Occipital lobe (tissue), 3 donors: Measurements from ENCODE around the gene MUSK. TPM values are rescaled to one million over a fixed set of nuclear protein-coding genes. Genes with fewer than 3 reads are reported as not detected.

Source experiments
- DNase-seq: peaks from one replicate; lab custom pipeline; 2025; lab: John Stamatoyannopoulos, UW
- small RNA-seq: library from RNA; depleted of rRNA; stranded (forward); fragments of <200 nt; gene quantifications from one replicate; pipeline ENCODE3, GENCODE V24; 2014
- total RNA-seq: library from RNA; depleted of rRNA; stranded (reverse); fragments of >200 nt; gene quantifications from one replicate; pipeline ENCODE4 v1.2.3, GENCODE V29; 2014

MUSK gene
- total RNA-seq, 1 donor from 2014 or later, result 0.16 TPM

GRCh38 chr9:110850401-110851135 lies 182.0 kb downstream of the MUSK start:
- no peak for DNase-seq

Small RNA genes lying within 50 kb of the gene (small RNA-seq; reads per million reads assigned to genes)
- gene AL513328.1, result not detected

Other genes starting within 250 kb of the MUSK start
- 5.3 TPM for gene SVEP1, start 89.0 kb upstream of the MUSK start, total RNA-seq